GM12891 (cell line): Measurements from ENCODE around the gene ELFN2.

Source experiments
- POLR2A ChIP-seq: IDR thresholded peaks from 2 replicates; pipeline ENCODE4 v1.6.1; 2011; ENCODE audit warnings: low read depth, low read length, control low read depth
- POLR2AphosphoS5 ChIP-seq: IDR thresholded peaks from 2 replicates; pipeline ENCODE4 v1.6.1; 2011; ENCODE audit warnings: low read depth, low read length, control low read depth
- POU2F2 ChIP-seq: IDR thresholded peaks from 2 replicates; pipeline ENCODE4 v1.6.1; 2011; ENCODE audit warnings: low read depth, mild to moderate bottlenecking, control low read depth, low read length, moderate library complexity
- TAF1 ChIP-seq: IDR thresholded peaks from 2 replicates; pipeline ENCODE4 v1.6.1; 2011; ENCODE audit warnings: low read depth, low read length, control low read depth

DNA sequence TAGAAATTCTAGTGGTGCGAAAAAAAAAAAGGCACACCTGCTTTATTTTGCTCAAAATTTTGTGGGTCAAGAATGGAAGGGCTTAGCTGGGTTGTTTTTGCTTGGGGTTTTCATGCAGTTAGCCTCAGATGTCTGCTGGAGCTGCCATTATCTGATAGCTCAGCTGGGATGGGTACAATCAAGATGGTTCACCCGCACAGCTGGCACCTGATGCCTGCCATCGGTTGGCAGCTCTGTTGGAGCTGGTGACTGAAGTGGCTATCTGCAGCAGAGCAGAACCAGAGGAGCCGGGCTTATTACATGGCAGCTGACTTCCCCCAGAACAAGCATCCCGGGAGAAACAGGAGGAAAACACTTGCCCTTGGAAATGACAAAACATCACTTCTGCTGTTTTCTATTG is 12.1 kb upstream of the ELFN2 start:
- TF ChIP-seq POLR2AphosphoS5 (no peak), POLR2A (no peak), TAF1 (no peak), POU2F2 (no peak)
